Pancreas (tissue), 10 donors: ENCODE measurements around the gene MRTO4. TPM values are rescaled to one million over a fixed set of nuclear protein-coding genes. Genes with fewer than 3 reads are reported as not detected.
A peak's percentile ranks its signal among the peaks of the same experiment; 100 is the strongest.

Experiments
- ATAC-seq, 4 donors: fragments of 200-7000 bp; cut with Tn5 transposase; one replicate each; pipeline versions ENCODE4 v1.8.0 to v1.9.1; 2020; ENCODE audit warnings: mild to moderate bottlenecking in 4 of 4, moderate library complexity in 4 of 4
- DNase-seq, 6 donors: peaks; one replicate each; pipeline ENCODE4 v3.0.0-alpha.2; 2020
- FAIRE-seq: peaks from 2 replicates; lab custom pipeline; 2012; peaks lifted over from hg19 to GRCh38; lab: Jason Lieb, UNC
- H3K27ac ChIP-seq, 4 donors: fragments of 200-600 bp; sonication (generic); 1 replicate in 3 of 4; 2 replicates in 1 of 4; pipeline versions ENCODE4 v1.5.0 to v1.8.0; 2020
- H3K27me3 ChIP-seq, 4 donors: fragments of 200-600 bp; one replicate each; pipeline ENCODE4 v1.8.0; 2021
- H3K36me3 ChIP-seq, 3 donors: fragments of 200-600 bp; sonication (generic) in 1 of 3; one replicate each; pipeline versions ENCODE4 v1.5.0 to v1.8.0; 2020 to 2021
- H3K4me1 ChIP-seq, 3 donors: fragments of 200-600 bp; one replicate each; pipeline ENCODE4 v1.8.0; 2021
- H3K4me3 ChIP-seq, 4 donors: fragments of 200-600 bp; sonication (generic) in 2 of 4; one replicate each; pipeline versions ENCODE4 v1.5.0 to v1.8.0; 2020 to 2021
- H3K9me3 ChIP-seq, 4 donors: fragments of 200-600 bp; one replicate each; pipeline ENCODE4 v1.8.0; 2021
- WGBS, 2 donors: extraction: QIAGEN DNeasy Blood & Tissue Kit; methylation state at CpG; one replicate each; pipeline ENCODE4 v1.1.7; 2013; 5-methylcytosine and 5-hydroxymethylcytosine counted together
- intact Hi-C, 3 donors: fragments of 100-400 bp; cut with DNase I; formaldehyde crosslinking; loops; one replicate each; pipeline versions ENCODE4 v1.11.1 to v1.14.2; 2022
- polyA plus RNA-seq, 2 donors: library from polyadenylated mRNA; stranded (reverse); fragments of 200-250 nt; gene quantifications; one replicate each; pipeline ENCODE4 v1.2.3, GENCODE V29; 2013
- total RNA-seq, 6 donors: library from RNA; stranded (reverse); fragmentation: NEBNext Ultra II Directional in 4 of 6; extraction: Animal tissue kit (Norgen Biotek cat#: 25700) in 4 of 6; gene quantifications; one replicate each; pipeline versions ENCODE4 v1.2.1 to v1.2.4, GENCODE V29; 2021 to 2023
- TF ChIP-seq, protein P1 (sequence below), 4 donors: fragments of 200-600 bp; sonication (generic) in 3 of 4; IDR thresholded peaks; one replicate each; pipeline versions ENCODE4 v1.5.0 to v1.8.0; 2021; ENCODE audit warnings: antibody characterized with exemption in 4 of 4
- donor health status: healthy with polysubstance abuse.
- donor health status: DM: no; HTN: no; CAD: no; lungs with moderate emphysema.
- donor health status: DM: no; HTN: no; CAD: no.
- donor health status: control.
- donor health status: control.
- donor health status: Bipolar disorder and iron deficiency.
- donor health status: DM: yes; HTN: yes; CAD: no.
- donor health status: DM: no; HTN: no; CAD: no.
- donor health status: DM: no; HTN: no; CAD: no.
- donor health status: DM: yes; HTN: yes; CAD: no.

Gene MRTO4
- total and polyA plus RNA-seq, 8 donors: 12.2 to 40.9 (median 17.1) TPM

- no peaks in the 10 kb centered on the region for H3K9me3 ChIP-seq
- TF ChIP-seq, protein P1, sequence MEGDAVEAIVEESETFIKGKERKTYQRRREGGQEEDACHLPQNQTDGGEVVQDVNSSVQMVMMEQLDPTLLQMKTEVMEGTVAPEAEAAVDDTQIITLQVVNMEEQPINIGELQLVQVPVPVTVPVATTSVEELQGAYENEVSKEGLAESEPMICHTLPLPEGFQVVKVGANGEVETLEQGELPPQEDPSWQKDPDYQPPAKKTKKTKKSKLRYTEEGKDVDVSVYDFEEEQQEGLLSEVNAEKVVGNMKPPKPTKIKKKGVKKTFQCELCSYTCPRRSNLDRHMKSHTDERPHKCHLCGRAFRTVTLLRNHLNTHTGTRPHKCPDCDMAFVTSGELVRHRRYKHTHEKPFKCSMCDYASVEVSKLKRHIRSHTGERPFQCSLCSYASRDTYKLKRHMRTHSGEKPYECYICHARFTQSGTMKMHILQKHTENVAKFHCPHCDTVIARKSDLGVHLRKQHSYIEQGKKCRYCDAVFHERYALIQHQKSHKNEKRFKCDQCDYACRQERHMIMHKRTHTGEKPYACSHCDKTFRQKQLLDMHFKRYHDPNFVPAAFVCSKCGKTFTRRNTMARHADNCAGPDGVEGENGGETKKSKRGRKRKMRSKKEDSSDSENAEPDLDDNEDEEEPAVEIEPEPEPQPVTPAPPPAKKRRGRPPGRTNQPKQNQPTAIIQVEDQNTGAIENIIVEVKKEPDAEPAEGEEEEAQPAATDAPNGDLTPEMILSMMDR (IDR thresholded peaks at IDR 0.05): no peak
- WGBS, 2 donors: 57 to 70% methylated on average over 1 of the region's 1 CpG
Observed at GRCh38 chr1:19205403-19205802, 46.2 kb upstream of the MRTO4 start.

DNA sequence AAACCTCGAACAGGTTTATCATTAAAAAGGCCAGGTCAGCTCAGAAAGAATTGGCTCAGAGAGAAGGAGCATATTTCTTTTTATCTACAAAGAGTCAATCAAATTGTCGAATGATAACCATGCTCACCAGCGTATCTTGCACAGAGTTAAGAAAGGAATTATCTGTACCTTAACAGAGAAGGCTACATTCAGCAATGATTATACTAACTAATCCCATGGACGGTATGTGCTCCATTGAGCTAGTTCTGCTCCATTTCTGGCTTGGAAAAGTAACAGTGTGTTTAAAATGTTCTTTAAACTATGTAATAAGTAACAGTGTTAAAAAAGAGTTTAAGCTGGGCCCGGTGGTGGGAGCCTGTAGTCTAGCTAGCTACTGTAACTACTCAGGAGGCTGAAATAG, 45.8 kb upstream of the MRTO4 start:
- intact Hi-C loops: no loop called here
- H3K4me3 ChIP-seq: no peak overlapping the region
- no peaks in the 10 kb centered on the region for H3K27me3 ChIP-seq
- WGBS, 2 donors: 12 to 16% methylated on average over 5 of the region's 5 CpGs
- ATAC-seq: no peak
- no peak overlapping the region for H3K27ac ChIP-seq
- H3K4me1 ChIP-seq: peaks cover 10 to 35% (median 20%) of the 10 kb centered on the region in 3 donors
- H3K9me3 ChIP-seq: no peaks in the 10 kb centered on the region
- peaks cover 0 to 4% (median 0%) of the 10 kb centered on the region in 3 donors for H3K36me3 ChIP-seq
- no peak for FAIRE-seq
- no peak for DNase-seq
- TF ChIP-seq, protein P1 (IDR thresholded peaks at IDR 0.05): no peak

More at GRCh38 chr1:19205403-19205802, 46.2 kb upstream of the MRTO4 start:
- ATAC-seq: no peak
- Histone ChIP-seq H3K36me3 (peaks cover 0 to 9% (median 0%) of the 10 kb centered on the region in 3 donors), H3K4me3 (no peak overlapping the region), H3K4me1 (peaks cover 10 to 35% (median 20%) of the 10 kb centered on the region in 3 donors), H3K27ac (no peak overlapping the region), H3K27me3 (no peaks in the 10 kb centered on the region)
- intact Hi-C loops: no loop called here
- no peak for FAIRE-seq
- no peak for DNase-seq

DNA sequence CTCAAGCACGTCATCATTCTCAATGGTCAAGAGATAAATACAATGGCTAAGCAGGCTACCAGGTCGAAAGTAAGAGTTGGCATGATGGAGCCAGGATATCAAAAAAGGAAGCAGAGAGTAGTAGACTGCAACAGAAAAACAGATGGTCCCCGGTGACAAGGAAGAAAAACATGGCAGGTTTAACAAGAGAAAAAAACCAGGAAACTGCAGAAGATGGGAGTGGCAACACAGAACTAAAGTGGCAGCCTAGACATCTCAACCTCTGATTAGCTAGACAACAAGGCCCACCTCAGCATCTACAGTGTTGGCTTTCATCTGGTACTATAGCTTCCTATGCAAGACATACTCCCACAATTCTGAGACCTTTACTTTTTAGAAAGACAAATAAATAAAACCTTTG, 44.7 kb upstream of the MRTO4 start:
- Histone ChIP-seq H3K36me3 (no peaks in the 10 kb centered on the region), H3K4me3 (no peak overlapping the region), H3K27ac (no peak overlapping the region), H3K27me3 (no peaks in the 10 kb centered on the region), H3K4me1 (peaks cover 14 to 43% (median 27%) of the 10 kb centered on the region in 3 donors), H3K9me3 (no peaks in the 10 kb centered on the region)
- WGBS, 2 donors: 77 to 86% methylated on average over 3 of the region's 3 CpGs
- DNase-seq (no peak), FAIRE-seq (no peak), ATAC-seq (no peak)
- intact Hi-C loops: no loop called here
- TF ChIP-seq, protein P1 (IDR thresholded peaks at IDR 0.05): no peak

DNA sequence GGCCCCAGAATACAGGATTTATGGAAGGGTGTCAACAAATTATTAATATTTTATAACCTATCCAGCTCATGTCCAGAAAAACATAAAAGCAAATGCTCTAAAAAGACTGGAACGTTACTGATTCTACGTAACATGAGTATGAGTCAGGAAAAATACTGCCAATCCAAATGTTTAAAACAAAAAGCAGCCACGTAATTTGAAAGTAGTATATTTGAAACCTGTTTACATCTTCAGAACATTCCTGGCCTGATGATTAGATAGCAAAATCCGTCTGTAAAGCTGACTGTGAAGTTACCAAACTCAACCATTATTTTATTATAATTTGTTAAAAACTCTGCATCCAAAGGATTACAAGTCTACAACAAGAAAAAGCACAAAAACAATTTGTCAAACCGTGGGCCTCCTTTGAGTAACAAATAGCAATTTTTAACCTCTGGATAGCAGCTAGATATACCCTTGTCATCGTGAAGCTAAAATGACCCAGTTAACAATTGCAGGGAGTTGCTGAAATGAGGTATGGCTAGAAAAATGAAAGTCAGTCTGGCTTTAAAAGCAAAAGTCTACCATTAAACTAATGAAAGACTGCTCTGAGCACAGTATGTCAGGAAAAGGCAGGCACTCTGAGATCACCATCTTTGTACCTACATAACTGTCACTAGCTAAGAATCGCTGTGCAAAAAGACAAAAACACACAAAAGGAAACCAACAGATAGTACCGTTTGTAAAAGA, 42.7 kb upstream of the MRTO4 start:
- ATAC-seq: no peak
- H3K4me3 ChIP-seq: peak overlapping the region; percentile 87 to 95 (median 90)
- H3K27me3 ChIP-seq: no peaks in the 10 kb centered on the region
- H3K9me3 ChIP-seq: no peaks in the 10 kb centered on the region
- peak overlapping the region in 2 of 4 donors; percentile 89 to 94 for H3K27ac ChIP-seq
- intact Hi-C loops: no loop called here
- no peaks in the 10 kb centered on the region for H3K36me3 ChIP-seq
- no peak for DNase-seq
- TF ChIP-seq, protein P1 (IDR thresholded peaks at IDR 0.05): no peak
- WGBS, 2 donors: 13 to 14% methylated on average over 8 of the region's 8 CpGs
- H3K4me1 ChIP-seq: peaks cover 23 to 40% (median 23%) of the 10 kb centered on the region in 3 donors
- no peak for FAIRE-seq
